Measurements from ENCODE around the gene PDPK1.

GRCh38 chr16:2527784-2528100 is 10.1 kb upstream of the PDPK1 start:
- TF ChIP-seq GATA3 (IDR thresholded peaks at IDR 0.05; ENCODE audit: low read depth, low read length) (no peak), GATA2 (IDR thresholded peaks at IDR 0.05; ENCODE audit: low read depth, low read length) (no peak)

Measured in SH-SY5Y (cell line).